HCT116 (cell line): Measurements from ENCODE around the gene TNNT2.

ENCODE experiments used
- EZH2 ChIP-seq: fragments of 200-600 bp; sonication (generic); IDR thresholded peaks from 2 replicates; pipeline ENCODE4 v1.6.1; 2017; ENCODE audit warnings: antibody characterized with exemption, mixed run types
- POLR2A ChIP-seq: IDR thresholded peaks from 2 replicates; pipeline ENCODE4 v1.7.0; 2011; ENCODE audit warnings: borderline replicate concordance; ENCODE audit not compliant: insufficient read depth, insufficient read length; ENCODE audit errors: extremely low read depth
- TF ChIP-seq, protein P1 (sequence below), 3 experiments: fragments of 200-600 bp in 1 of 3; sonication (generic) in 1 of 3; IDR thresholded peaks in 2 of 3; conservative IDR thresholded peaks in 1 of 3; 2 replicates each; pipeline ENCODE4 v1.5.1; 2012 to 2017; ENCODE audit warnings: low read depth in 2 of 3, low read length in 2 of 3, antibody characterized with exemption in 1 of 3, borderline replicate concordance in 1 of 3, control low read depth in 1 of 3, mild to moderate bottlenecking in 1 of 3, mixed read lengths in 1 of 3, mixed run types in 1 of 3, moderate library complexity in 1 of 3; ENCODE audit not compliant: insufficient read depth in 1 of 3

- no peak for TF ChIP-seq EZH2
- TF ChIP-seq, protein P1, sequence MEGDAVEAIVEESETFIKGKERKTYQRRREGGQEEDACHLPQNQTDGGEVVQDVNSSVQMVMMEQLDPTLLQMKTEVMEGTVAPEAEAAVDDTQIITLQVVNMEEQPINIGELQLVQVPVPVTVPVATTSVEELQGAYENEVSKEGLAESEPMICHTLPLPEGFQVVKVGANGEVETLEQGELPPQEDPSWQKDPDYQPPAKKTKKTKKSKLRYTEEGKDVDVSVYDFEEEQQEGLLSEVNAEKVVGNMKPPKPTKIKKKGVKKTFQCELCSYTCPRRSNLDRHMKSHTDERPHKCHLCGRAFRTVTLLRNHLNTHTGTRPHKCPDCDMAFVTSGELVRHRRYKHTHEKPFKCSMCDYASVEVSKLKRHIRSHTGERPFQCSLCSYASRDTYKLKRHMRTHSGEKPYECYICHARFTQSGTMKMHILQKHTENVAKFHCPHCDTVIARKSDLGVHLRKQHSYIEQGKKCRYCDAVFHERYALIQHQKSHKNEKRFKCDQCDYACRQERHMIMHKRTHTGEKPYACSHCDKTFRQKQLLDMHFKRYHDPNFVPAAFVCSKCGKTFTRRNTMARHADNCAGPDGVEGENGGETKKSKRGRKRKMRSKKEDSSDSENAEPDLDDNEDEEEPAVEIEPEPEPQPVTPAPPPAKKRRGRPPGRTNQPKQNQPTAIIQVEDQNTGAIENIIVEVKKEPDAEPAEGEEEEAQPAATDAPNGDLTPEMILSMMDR (IDR thresholded peaks at IDR 0.05 in 2 of 3, conservative IDR thresholded peaks at IDR 0.05 in 1 of 3; ENCODE audit: borderline replicate concordance in 1 of 3, insufficient read depth in 1 of 3, low read depth in 2 of 3, low read length in 2 of 3), result no peak
- no peak for TF ChIP-seq POLR2A
Measured at GRCh38 chr1:201335174-201335870, 42.2 kb downstream of the TNNT2 start.
